Mucosa of rectum (tissue), 2 donors: ENCODE data around the gene SMARCAL1.

ENCODE experiments used
- H3K27ac ChIP-seq, 2 donors: one replicate each; pipeline ENCODE4 v1.7.0; 2013; ENCODE audit warnings: inconsistent platforms in 2 of 2, low read depth in 2 of 2, low read length in 2 of 2
- H3K27me3 ChIP-seq, 2 donors: one replicate each; pipeline ENCODE4 v1.7.0; 2013; ENCODE audit warnings: low read length in 2 of 2; ENCODE audit not compliant: control insufficient read depth in 2 of 2, insufficient read depth in 2 of 2
- H3K36me3 ChIP-seq, 2 donors: one replicate each; pipeline ENCODE4 v1.7.0; 2013; ENCODE audit warnings: low read length in 2 of 2; ENCODE audit not compliant: control insufficient read depth in 2 of 2, insufficient read depth in 2 of 2
- H3K4me1 ChIP-seq, 2 donors: one replicate each; pipeline ENCODE4 v1.7.0; 2013; ENCODE audit warnings: low read length in 2 of 2, mild to moderate bottlenecking in 1 of 2; ENCODE audit not compliant: control insufficient read depth in 2 of 2, insufficient read depth in 2 of 2
- H3K4me3 ChIP-seq, 2 donors: one replicate each; pipeline ENCODE4 v1.7.0; 2013; ENCODE audit warnings: low read length in 2 of 2
- H3K9ac ChIP-seq, 2 donors: one replicate each; pipeline ENCODE4 v1.7.0; 2013; ENCODE audit warnings: low read length in 2 of 2, low read depth in 1 of 2, mild to moderate bottlenecking in 1 of 2
- H3K9me3 ChIP-seq, 2 donors: one replicate each; pipeline ENCODE4 v1.7.0; 2013; ENCODE audit warnings: low read length in 2 of 2; ENCODE audit not compliant: control insufficient read depth in 2 of 2
- donor health status: healthy.
- donor health status: Normal muscosa, but diverticular disease.

Gene SMARCAL1

DNA sequence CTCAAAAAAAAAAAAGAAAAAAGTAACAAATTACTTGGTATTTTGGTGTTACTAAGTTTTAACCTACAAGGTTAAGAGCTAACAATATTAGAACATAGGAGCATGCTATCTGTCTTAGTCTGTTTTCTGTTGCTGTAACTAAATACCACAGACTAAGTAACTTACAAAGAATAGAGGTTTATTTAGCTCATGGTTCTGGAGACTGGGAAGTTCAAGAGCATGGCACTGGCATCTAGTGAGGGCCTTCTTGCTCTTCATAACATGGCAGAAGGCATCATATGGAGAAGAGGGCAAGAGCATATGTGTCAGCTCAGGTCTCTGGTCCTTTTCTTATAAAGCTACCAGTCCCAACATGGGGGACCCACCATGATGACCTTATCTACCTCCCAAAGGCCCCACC is 36.5 kb downstream of the SMARCAL1 start:
- H3K27ac ChIP-seq, result no peak overlapping the region
- no peak overlapping the region for H3K4me3 ChIP-seq
- no peaks in the 10 kb centered on the region for H3K9me3 ChIP-seq
- peaks cover 0 to 5% of the 10 kb centered on the region in 2 donors for H3K4me1 ChIP-seq
- peaks cover 56 to 69% of the 10 kb centered on the region in 2 donors for H3K36me3 ChIP-seq
- H3K9ac ChIP-seq, result no peak overlapping the region
- no peaks in the 10 kb centered on the region for H3K27me3 ChIP-seq

DNA sequence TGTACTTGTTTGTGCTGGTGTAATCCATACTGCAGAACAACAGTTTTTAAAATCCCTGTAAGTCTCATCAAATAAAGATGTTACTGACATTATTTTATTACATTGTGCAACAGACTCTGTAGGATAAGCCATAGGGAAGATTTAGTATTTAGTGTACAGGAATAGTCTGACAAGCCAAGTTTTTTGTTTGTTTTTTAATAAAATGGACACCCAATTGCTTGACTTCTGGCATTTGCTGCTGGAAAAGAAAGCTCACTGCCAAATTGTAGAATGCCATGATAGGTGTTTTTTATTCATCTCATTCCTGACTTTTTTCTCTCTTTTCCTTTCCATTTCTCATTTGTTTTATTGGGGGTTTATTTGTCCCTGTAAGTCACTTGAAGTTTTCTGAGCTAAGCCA is 38.1 kb downstream of the SMARCAL1 start:
- H3K27me3 ChIP-seq, result no peaks in the 10 kb centered on the region
- H3K36me3 ChIP-seq, result peaks cover 63 to 77% of the 10 kb centered on the region in 2 donors
- no peak overlapping the region for H3K4me3 ChIP-seq
- peaks cover 0 to 5% of the 10 kb centered on the region in 2 donors for H3K4me1 ChIP-seq
- H3K9ac ChIP-seq, result no peak overlapping the region
- no peaks in the 10 kb centered on the region for H3K9me3 ChIP-seq
- H3K27ac ChIP-seq, result no peak overlapping the region

DNA sequence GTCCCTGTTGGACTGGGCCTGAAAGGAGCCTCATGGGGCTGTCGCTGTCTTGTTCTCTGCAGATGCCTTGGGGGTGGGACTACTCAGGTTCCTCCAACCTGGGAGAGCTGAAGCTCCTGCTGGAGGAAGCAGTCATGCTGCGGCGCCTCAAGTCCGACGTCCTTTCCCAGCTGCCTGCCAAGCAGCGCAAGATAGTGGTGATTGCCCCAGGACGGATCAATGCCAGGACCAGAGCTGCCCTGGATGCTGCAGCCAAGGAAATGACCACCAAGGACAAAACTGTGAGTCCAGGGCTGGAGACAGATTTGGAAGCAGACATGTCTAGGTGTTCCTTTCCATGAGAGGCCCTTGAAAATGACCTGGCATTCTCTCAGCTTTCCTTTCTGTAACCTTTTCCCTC is 38.5 kb downstream of the SMARCAL1 start:
- Histone ChIP-seq H3K4me1 (peaks cover 0 to 5% of the 10 kb centered on the region in 2 donors), H3K27me3 (no peaks in the 10 kb centered on the region), H3K4me3 (no peak overlapping the region), H3K9ac (no peak overlapping the region), H3K27ac (no peak overlapping the region), H3K36me3 (peaks cover 63 to 78% of the 10 kb centered on the region in 2 donors), H3K9me3 (no peaks in the 10 kb centered on the region)

DNA sequence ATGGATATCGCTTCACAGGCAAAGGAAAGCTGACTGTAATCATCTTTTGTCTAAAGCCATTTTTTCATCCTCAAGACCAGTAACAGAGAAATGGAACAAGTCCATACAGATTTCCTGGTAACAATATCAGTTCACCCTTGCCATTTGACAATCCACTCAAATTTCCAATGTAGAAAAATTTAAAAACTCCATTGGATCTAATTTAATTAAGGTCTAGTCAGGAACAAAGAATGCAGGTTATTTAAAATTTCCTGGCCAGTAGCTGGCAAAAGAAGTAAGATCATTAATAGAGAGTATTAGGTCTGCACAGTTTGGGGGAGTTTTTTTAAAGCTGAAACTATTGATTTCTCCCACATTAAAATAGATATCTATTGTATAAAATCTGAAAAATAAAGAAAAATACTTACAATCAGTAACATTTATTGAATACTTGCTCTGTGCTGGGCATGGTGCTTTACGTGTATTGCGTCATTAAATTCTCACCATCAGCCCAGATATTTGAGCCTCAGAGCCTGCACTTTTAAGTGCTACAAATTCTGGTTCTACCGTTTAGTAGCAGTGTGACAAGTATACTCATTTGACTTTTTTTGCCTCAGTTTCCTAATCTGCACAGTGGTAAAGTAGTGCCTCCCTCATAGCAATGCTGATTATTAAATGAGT is 41.8 kb downstream of the SMARCAL1 start:
- Histone ChIP-seq H3K9ac (no peak overlapping the region), H3K27me3 (no peaks in the 10 kb centered on the region), H3K27ac (no peak overlapping the region), H3K4me3 (no peak overlapping the region), H3K9me3 (no peaks in the 10 kb centered on the region), H3K36me3 (peaks cover 45 to 54% of the 10 kb centered on the region in 2 donors), H3K4me1 (no peaks in the 10 kb centered on the region)

DNA sequence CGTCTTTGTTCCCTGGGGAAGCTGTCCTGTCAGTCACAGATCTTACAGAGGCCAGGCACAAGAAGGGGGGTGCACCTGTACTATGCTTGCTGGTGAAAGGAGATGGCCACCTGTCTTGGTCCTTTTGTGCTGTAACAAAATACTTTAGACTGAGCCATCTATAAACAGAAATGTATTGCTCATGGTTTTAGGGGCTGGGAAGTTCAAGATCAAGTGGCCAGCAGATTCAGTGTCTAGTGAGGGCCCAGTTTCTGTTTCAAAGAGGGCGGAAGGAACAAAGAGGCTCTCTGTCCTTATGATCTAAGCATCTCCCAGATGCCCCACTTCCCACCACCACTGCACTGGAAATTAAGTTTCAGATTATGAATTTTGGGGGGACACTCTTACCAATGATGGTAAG is 50.9 kb downstream of the SMARCAL1 start:
- H3K4me1 ChIP-seq, result no peaks in the 10 kb centered on the region
- no peak overlapping the region for H3K9ac ChIP-seq
- no peaks in the 10 kb centered on the region for H3K9me3 ChIP-seq
- peaks cover 5 to 13% of the 10 kb centered on the region in 2 donors for H3K36me3 ChIP-seq
- H3K27me3 ChIP-seq, result no peaks in the 10 kb centered on the region
- H3K27ac ChIP-seq, result no peak overlapping the region
- H3K4me3 ChIP-seq, result no peak overlapping the region

DNA sequence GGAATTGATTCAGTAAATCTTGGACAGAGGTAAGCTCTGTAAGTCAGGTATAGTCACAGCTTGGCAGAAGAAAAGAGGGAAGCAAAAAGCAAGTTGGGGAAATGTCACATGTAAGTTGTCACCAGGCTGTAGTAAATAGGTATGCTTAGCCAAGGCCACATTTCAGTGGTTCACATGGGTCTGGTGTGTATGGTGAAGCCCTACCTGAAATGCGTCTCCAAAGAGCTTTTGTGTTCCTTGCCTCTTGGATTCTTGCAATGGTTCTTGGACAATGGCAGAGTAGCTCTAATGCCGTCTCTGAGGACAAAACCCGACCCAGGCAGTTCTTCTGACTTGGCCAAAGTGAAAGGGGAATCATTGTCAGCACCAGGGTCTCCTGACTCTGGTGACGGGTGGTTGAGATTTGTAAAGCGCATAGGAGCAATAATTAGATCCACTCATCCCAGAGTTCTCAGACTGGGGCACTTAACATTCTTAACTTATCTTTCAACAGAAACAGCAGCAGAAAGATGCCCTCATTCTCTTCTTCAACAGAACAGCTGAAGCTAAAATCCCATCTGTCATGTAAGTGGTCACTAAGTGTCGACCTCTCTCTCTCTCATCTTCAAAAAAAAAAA is 51.9 kb downstream of the SMARCAL1 start:
- no peaks in the 10 kb centered on the region for H3K4me1 ChIP-seq
- H3K27me3 ChIP-seq, result no peaks in the 10 kb centered on the region
- H3K9me3 ChIP-seq, result no peaks in the 10 kb centered on the region
- no peak overlapping the region for H3K4me3 ChIP-seq
- H3K27ac ChIP-seq, result no peak overlapping the region
- no peak overlapping the region for H3K9ac ChIP-seq
- H3K36me3 ChIP-seq, result peaks cover 5 to 17% of the 10 kb centered on the region in 2 donors

DNA sequence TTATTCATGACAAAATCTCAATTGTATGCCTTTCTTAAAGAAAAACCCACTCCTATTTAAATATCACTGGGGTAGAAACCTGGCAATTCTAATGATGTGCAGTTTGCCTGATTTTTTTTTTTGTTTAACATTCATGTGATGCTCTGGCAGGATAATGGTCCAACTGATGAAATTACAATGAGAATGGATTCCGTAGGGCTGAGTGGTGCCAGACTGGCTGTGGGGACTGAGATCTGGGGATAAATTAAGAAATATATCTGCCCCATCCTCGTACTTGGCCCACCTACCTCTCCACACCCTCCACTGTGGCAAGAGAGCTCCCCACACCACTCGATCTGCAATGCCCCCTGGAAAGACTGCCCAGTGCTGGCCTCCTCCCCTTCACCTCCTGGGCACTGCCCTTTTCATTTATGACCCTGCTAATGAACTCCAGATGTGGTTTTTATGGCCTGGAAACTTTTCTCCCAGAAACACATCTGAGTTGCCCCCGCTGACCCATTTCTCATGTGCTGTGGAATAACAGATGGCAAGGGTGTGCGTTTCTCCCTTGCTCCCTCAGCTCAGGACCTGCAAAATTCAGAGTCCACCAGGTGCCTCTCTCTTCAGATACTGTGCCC is 53.4 kb downstream of the SMARCAL1 start:
- Histone ChIP-seq H3K27me3 (no peaks in the 10 kb centered on the region), H3K9ac (no peak overlapping the region), H3K9me3 (no peaks in the 10 kb centered on the region), H3K27ac (no peak overlapping the region), H3K4me3 (no peak overlapping the region), H3K36me3 (peaks cover 5 to 21% of the 10 kb centered on the region in 2 donors), H3K4me1 (no peaks in the 10 kb centered on the region)

DNA sequence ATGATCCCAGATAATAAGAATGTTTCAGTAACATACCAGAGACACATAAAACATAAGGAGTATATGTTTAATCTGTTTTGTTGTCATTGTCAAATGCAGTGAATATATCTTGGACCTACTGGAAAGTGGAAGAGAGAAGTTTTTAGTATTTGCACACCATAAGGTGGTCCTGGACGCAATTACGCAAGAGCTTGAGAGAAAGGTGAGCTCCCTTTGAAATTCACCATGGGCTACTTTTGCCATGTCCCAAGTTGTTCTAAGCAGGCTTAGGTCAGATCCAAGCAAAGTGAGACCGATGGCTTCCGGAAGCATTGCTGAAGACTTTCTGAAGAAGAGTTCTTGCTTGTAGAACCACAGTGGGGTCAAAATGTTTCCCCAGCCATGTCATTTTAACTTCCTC is 55.6 kb downstream of the SMARCAL1 start:
- H3K4me1 ChIP-seq, result no peaks in the 10 kb centered on the region
- no peak overlapping the region for H3K9ac ChIP-seq
- peaks cover 5 to 21% of the 10 kb centered on the region in 2 donors for H3K36me3 ChIP-seq
- H3K27me3 ChIP-seq, result no peaks in the 10 kb centered on the region
- H3K9me3 ChIP-seq, result no peaks in the 10 kb centered on the region
- no peak overlapping the region for H3K4me3 ChIP-seq
- no peak overlapping the region for H3K27ac ChIP-seq

DNA sequence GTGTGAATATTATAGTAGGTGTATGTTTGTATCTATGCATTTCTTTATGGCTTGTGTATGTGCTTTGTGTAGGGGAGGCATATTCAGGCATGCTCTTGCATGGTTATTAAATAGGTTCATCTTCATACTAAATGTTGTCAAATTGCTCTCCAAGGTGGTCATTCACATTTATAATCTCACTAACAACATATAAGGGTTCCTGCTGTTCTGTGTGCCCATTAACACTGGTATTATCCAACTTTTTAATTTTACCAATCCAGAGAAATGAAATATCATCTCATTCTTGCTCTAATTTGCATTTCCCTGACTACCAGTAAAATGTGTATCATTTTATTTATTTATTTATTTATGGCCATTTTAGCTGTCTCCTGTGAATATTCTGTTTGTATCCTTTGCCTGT is 57.4 kb downstream of the SMARCAL1 start:
- peaks cover 0 to 21% of the 10 kb centered on the region in 2 donors for H3K36me3 ChIP-seq
- H3K4me3 ChIP-seq, result no peak overlapping the region
- H3K4me1 ChIP-seq, result no peaks in the 10 kb centered on the region
- no peak overlapping the region for H3K9ac ChIP-seq
- H3K27ac ChIP-seq, result no peak overlapping the region
- H3K9me3 ChIP-seq, result no peaks in the 10 kb centered on the region
- H3K27me3 ChIP-seq, result no peaks in the 10 kb centered on the region

DNA sequence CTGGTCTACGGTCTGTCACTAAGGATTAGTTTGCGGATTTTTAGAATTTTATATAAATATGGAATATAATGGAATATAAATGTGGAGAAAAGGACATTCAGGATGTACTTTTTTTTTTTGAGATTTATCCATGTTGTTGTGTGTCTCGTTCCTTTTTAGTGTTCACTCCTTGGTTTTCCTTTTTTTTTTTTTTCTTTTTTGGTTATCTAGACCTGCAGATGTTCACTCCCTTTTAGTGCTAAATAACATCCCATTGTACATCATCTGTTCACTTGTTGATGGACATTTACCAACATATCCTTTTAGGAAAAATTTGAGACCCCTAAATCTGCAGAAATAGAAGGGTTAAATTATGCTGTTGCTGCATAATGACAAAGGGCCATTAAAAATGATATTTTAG is 60.9 kb downstream of the SMARCAL1 start:
- Histone ChIP-seq H3K9ac (no peak overlapping the region), H3K36me3 (peaks cover 14 to 17% of the 10 kb centered on the region in 2 donors)

More for the DNA sequence above, 60.9 kb downstream of the SMARCAL1 start:
- H3K4me3 ChIP-seq, result no peak overlapping the region
- no peaks in the 10 kb centered on the region for H3K4me1 ChIP-seq
- H3K27me3 ChIP-seq, result no peaks in the 10 kb centered on the region
- no peak overlapping the region for H3K27ac ChIP-seq
- no peaks in the 10 kb centered on the region for H3K9me3 ChIP-seq
